GM19395 (cell line): Measurements from ENCODE around the gene MCTP1.

Experiments
- ATAC-seq: cut with Tn5 transposase; IDR thresholded peaks from one replicate; pipeline ENCODE4 v1.9.1; 2021; ENCODE audit warnings: mild to moderate bottlenecking, moderate library complexity; ENCODE audit not compliant: unreplicated experiment

MCTP1 gene

GRCh38 chr5:95124731-95125130 lies 160.2 kb downstream of the MCTP1 start:
- no peak for ATAC-seq

GRCh38 chr5:95124101-95124500 lies 160.8 kb downstream of the MCTP1 start:
- ATAC-seq, result no peak

GRCh38 chr5:95114902-95115301 lies 170.0 kb downstream of the MCTP1 start:
- ATAC-seq, result no peak

- ATAC-seq, result no peak
Measured at GRCh38 chr5:95114305-95114704, 170.6 kb downstream of the MCTP1 start.

GRCh38 chr5:95113489-95113888 lies 171.4 kb downstream of the MCTP1 start:
- no peak for ATAC-seq

- no peak for ATAC-seq
Measured at GRCh38 chr5:95111141-95111540, 173.8 kb downstream of the MCTP1 start.

GRCh38 chr5:95110118-95110517 lies 174.8 kb downstream of the MCTP1 start:
- ATAC-seq, result no peak

GRCh38 chr5:95107138-95107537 lies 177.8 kb downstream of the MCTP1 start:
- no peak for ATAC-seq

GRCh38 chr5:95105638-95106037 lies 179.3 kb downstream of the MCTP1 start:
- ATAC-seq, result no peak

GRCh38 chr5:95102687-95103086 lies 182.2 kb downstream of the MCTP1 start:
- ATAC-seq, result peak; percentile 95

GRCh38 chr5:95102080-95102479 lies 182.8 kb downstream of the MCTP1 start:
- peak; percentile 47 for ATAC-seq

- no peak for ATAC-seq
Measured at GRCh38 chr5:95100551-95100950, 184.3 kb downstream of the MCTP1 start.

- ATAC-seq, result no peak
Measured at GRCh38 chr5:95098012-95098411, 186.9 kb downstream of the MCTP1 start.

- no peak for ATAC-seq
Measured at GRCh38 chr5:95093211-95093610, 191.7 kb downstream of the MCTP1 start.

GRCh38 chr5:95090774-95091173 lies 194.1 kb downstream of the MCTP1 start:
- ATAC-seq, result no peak

GRCh38 chr5:95087816-95088317 lies 197.0 kb downstream of the MCTP1 start:
- peak; percentile 81 for ATAC-seq

GRCh38 chr5:95086927-95087815 lies 197.7 kb downstream of the MCTP1 start:
- ATAC-seq, result peak; percentile 61

GRCh38 chr5:95084757-95085156 lies 200.1 kb downstream of the MCTP1 start:
- ATAC-seq, result no peak

GRCh38 chr5:95083606-95084005 lies 201.3 kb downstream of the MCTP1 start:
- ATAC-seq, result no peak

- peak; percentile 10 for ATAC-seq
Measured at GRCh38 chr5:95081982-95082381, 202.9 kb downstream of the MCTP1 start.

- peak; percentile 91 for ATAC-seq
Measured at GRCh38 chr5:95081500-95081960, 203.4 kb downstream of the MCTP1 start.

GRCh38 chr5:95080441-95080840 lies 204.5 kb downstream of the MCTP1 start:
- no peak for ATAC-seq
